GM23338 (cell line): Measurements from ENCODE around the gene AQP11. TPM values are rescaled to one million over a fixed set of nuclear protein-coding genes. Genes with fewer than 3 reads are reported as not detected.
A peak's percentile ranks its signal among the peaks of the same experiment; 100 is the strongest.

Experiments used
- ATAC-seq: fragments of 200-7000 bp; cut with Tn5 transposase; 3 replicates; pipeline ENCODE4 v1.9.1; 2020
- DNase-seq: peaks from one replicate; pipeline ENCODE4 v3.0.0-alpha.2; 2015; ENCODE audit warnings: low spot score
- H2AFZ ChIP-seq: fragments of 200-600 bp; sonication (generic); 2 replicates; pipeline ENCODE4 v1.8.0; 2016; ENCODE audit warnings: antibody characterized with exemption, mild to moderate bottlenecking, moderate library complexity
- H3F3A ChIP-seq: fragments of 200-600 bp; sonication (generic); replicated peaks from 2 replicates; pipeline ENCODE4 v1.8.0; 2017; ENCODE audit warnings: antibody characterized with exemption, mixed run types, low read depth
- H3K27ac ChIP-seq: fragments of 200-600 bp; sonication (generic); 2 replicates; pipeline ENCODE4 v1.6.1; 2016; ENCODE audit warnings: low read depth
- H3K27me3 ChIP-seq: fragments of 200-600 bp; sonication (generic); 2 replicates; pipeline ENCODE4 v1.8.0; 2016; ENCODE audit warnings: mild to moderate bottlenecking, mixed run types, moderate library complexity; ENCODE audit not compliant: insufficient read depth
- H3K36me3 ChIP-seq: fragments of 200-600 bp; sonication (generic); 2 replicates; pipeline ENCODE4 v1.8.0; 2016; ENCODE audit warnings: mild to moderate bottlenecking; ENCODE audit not compliant: insufficient read depth
- H3K4me1 ChIP-seq: fragments of 200-600 bp; sonication (generic); 2 replicates; pipeline ENCODE4 v1.8.0; 2016; ENCODE audit warnings: mild to moderate bottlenecking, moderate library complexity; ENCODE audit not compliant: insufficient read depth
- H3K4me2 ChIP-seq: fragments of 200-600 bp; sonication (generic); 2 replicates; pipeline ENCODE4 v1.7.1; 2017; ENCODE audit warnings: mixed run types
- H3K4me3 ChIP-seq: fragments of 200-600 bp; sonication (generic); 2 replicates; pipeline ENCODE4 v1.6.1; 2016; ENCODE audit warnings: mixed run types
- H3K79me2 ChIP-seq: fragments of 200-600 bp; sonication (generic); replicated peaks from 2 replicates; pipeline ENCODE4 v1.8.0; 2017; ENCODE audit warnings: mild to moderate bottlenecking; ENCODE audit not compliant: insufficient read depth
- H3K9me2 ChIP-seq: fragments of 200-600 bp; sonication (generic); 2 replicates; pipeline ENCODE4 v1.8.0; 2017; ENCODE audit not compliant: insufficient read depth
- H4K20me1 ChIP-seq: fragments of 200-600 bp; sonication (generic); replicated peaks from 2 replicates; pipeline ENCODE4 v1.8.0; 2017; ENCODE audit warnings: mild to moderate bottlenecking; ENCODE audit not compliant: insufficient read depth
- H3K27ac Mint-ChIP-seq: 2 replicates; pipeline ENCODE4 v1.8.0; 2020; ENCODE audit warnings: inconsistent platforms, mild to moderate bottlenecking, moderate library complexity, mixed read lengths
- H3K27me3 Mint-ChIP-seq: 3 replicates; pipeline ENCODE4 v1.8.0; 2022; ENCODE audit warnings: low read depth, mild to moderate bottlenecking, moderate library complexity, mixed read lengths, inconsistent platforms; ENCODE audit not compliant: insufficient read depth, poor library complexity
- H3K36me3 Mint-ChIP-seq: 3 replicates; pipeline ENCODE4 v1.8.0; 2021; ENCODE audit warnings: low read depth, mild to moderate bottlenecking, inconsistent platforms, moderate library complexity, mixed read lengths
- H3K4me1 Mint-ChIP-seq: 3 replicates; pipeline ENCODE4 v1.8.0; 2020; ENCODE audit warnings: mild to moderate bottlenecking, inconsistent platforms, mixed read lengths
- H3K4me3 Mint-ChIP-seq: 3 replicates; pipeline ENCODE4 v1.8.0; 2021; ENCODE audit warnings: moderate library complexity, mild to moderate bottlenecking, inconsistent platforms, mixed read lengths
- H3K9me3 Mint-ChIP-seq: 3 replicates; pipeline ENCODE4 v1.8.0; 2020; ENCODE audit warnings: moderate library complexity, mild to moderate bottlenecking, inconsistent platforms, mixed read lengths
- CREB1 ChIP-seq: fragments of 250-450 bp; sonication (Bioruptor Pico); IDR thresholded peaks from 2 replicates; pipeline ENCODE4 v1.5.0; 2020; ENCODE audit warnings: low read depth, mild to moderate bottlenecking, moderate library complexity
- CTCF ChIP-seq, 2 experiments: fragments of 200-600 bp in 1 of 2; sonication (generic) in 1 of 2; conservative IDR thresholded peaks; 2 replicates each; pipeline versions ENCODE4 v1.5.1 to v1.6.1; 2016 to 2017; ENCODE audit warnings: antibody characterized with exemption in 2 of 2, low read depth in 2 of 2, mild to moderate bottlenecking in 2 of 2, moderate library complexity in 1 of 2
- ETS1 ChIP-seq: IDR thresholded peaks from 2 replicates; pipeline ENCODE4 v1.6.1; 2016; ENCODE audit warnings: antibody characterized with exemption
- EZH2 ChIP-seq: fragments of 200-600 bp; sonication (generic); IDR thresholded peaks from one replicate; pipeline ENCODE4 v1.8.0; 2017; ENCODE audit warnings: antibody characterized with exemption, mild to moderate bottlenecking, low read depth; ENCODE audit not compliant: unreplicated experiment
- EZH2phosphoT487 ChIP-seq: fragments of 200-600 bp; sonication (generic); IDR thresholded peaks from one replicate; pipeline ENCODE4 v1.8.1; 2018; ENCODE audit warnings: antibody characterized with exemption; ENCODE audit not compliant: unreplicated experiment
- JUNB ChIP-seq: IDR thresholded peaks from one replicate; pipeline ENCODE4 v1.6.1; 2016; ENCODE audit warnings: antibody characterized with exemption; ENCODE audit not compliant: unreplicated experiment
- NANOG ChIP-seq: IDR thresholded peaks from 2 replicates; pipeline ENCODE4 v1.6.1; 2016; ENCODE audit warnings: antibody characterized with exemption, borderline replicate concordance
- STAT1 ChIP-seq: IDR thresholded peaks from one replicate; pipeline ENCODE4 v1.6.1; 2016; ENCODE audit warnings: antibody characterized with exemption; ENCODE audit not compliant: unreplicated experiment
- ZNF462 ChIP-seq: fragments of 250-450 bp; sonication (Bioruptor Pico); IDR thresholded peaks from 2 replicates; pipeline ENCODE4 v1.5.0; 2020; ENCODE audit warnings: mild to moderate bottlenecking, moderate library complexity
- polyA plus RNA-seq: library from polyadenylated mRNA; unstranded; fragments of >200 nt; fragmentation: Nextera tagmentation; extraction: Ambion mirVana; gene quantifications from 2 replicates; pipeline ENCODE4 v1.2.1, GENCODE V29; 2016
- total RNA-seq: library from RNA; depleted of rRNA; stranded (reverse); fragments of >200 nt; shearing (Covaris generic); gene quantifications from 2 replicates; pipeline ENCODE4 v1.2.3, GENCODE V29; 2014

AQP11 gene
- total and polyA plus RNA-seq, 2 experiments from 2014 or later, result 1.8 to 3.4 TPM

GRCh38 chr11:77557553-77557952 is 32.2 kb upstream of the AQP11 start:
- no peaks in the 10 kb centered on the region for H3K4me1 ChIP-seq
- no peaks in the 10 kb centered on the region for H3K9me3 Mint-ChIP-seq
- peak; percentile 93 for ATAC-seq
- no peaks in the 10 kb centered on the region for H3K27me3 ChIP-seq
- H3K4me3 ChIP-seq, result no peak overlapping the region
- H3K79me2 ChIP-seq, result no peaks in the 10 kb centered on the region
- peak; percentile 82 for DNase-seq
- H3K36me3 Mint-ChIP-seq, result no peaks in the 10 kb centered on the region
- no peak overlapping the region for H2AFZ ChIP-seq
- H4K20me1 ChIP-seq, result no peaks in the 10 kb centered on the region
- no peaks in the 10 kb centered on the region for H3K36me3 ChIP-seq
- H3K4me2 ChIP-seq, result no peak overlapping the region
- H3K4me3 Mint-ChIP-seq, result no peak overlapping the region
- H3K27ac Mint-ChIP-seq, result no peak overlapping the region
- H3K27ac ChIP-seq, result no peak overlapping the region
- peaks cover 4% of the 10 kb centered on the region for H3K27me3 Mint-ChIP-seq
- no peaks in the 10 kb centered on the region for H3K4me1 Mint-ChIP-seq
- peaks cover 8% of the 10 kb centered on the region; the same call in 1 of the 2 replicates for H3F3A ChIP-seq
- H3K9me2 ChIP-seq, result no peaks in the 10 kb centered on the region
- TF ChIP-seq JUNB (no peak), CTCF (conservative IDR thresholded peaks at IDR 0.05; ENCODE audit: low read depth in 2 of 2) (peak; percentile 76 to 92), EZH2phosphoT487 (no peak)

GRCh38 chr11:77558380-77558779 is 31.4 kb upstream of the AQP11 start:
- Mint-ChIP-seq H3K9me3 (no peaks in the 10 kb centered on the region), H3K4me3 (no peak overlapping the region), H3K4me1 (no peaks in the 10 kb centered on the region), H3K27ac (no peak overlapping the region), H3K27me3 (peaks cover 4% of the 10 kb centered on the region), H3K36me3 (no peaks in the 10 kb centered on the region)
- no peaks in the 10 kb centered on the region for H4K20me1 ChIP-seq
- H3K4me3 ChIP-seq, result no peak overlapping the region
- no peak; the same call in 2 of the 3 replicates for ATAC-seq
- no peaks in the 10 kb centered on the region for H3K27me3 ChIP-seq
- H3K4me2 ChIP-seq, result no peak overlapping the region
- H3K4me1 ChIP-seq, result no peaks in the 10 kb centered on the region
- no peak overlapping the region for H3K27ac ChIP-seq
- no peak overlapping the region for H2AFZ ChIP-seq
- peaks cover 8% of the 10 kb centered on the region; the same call in 1 of the 2 replicates for H3F3A ChIP-seq
- H3K36me3 ChIP-seq, result no peaks in the 10 kb centered on the region
- H3K79me2 ChIP-seq, result no peaks in the 10 kb centered on the region
- no peak for DNase-seq
- no peaks in the 10 kb centered on the region for H3K9me2 ChIP-seq
- TF ChIP-seq STAT1 (no peak), ZNF462 (CRISPR knock-in tag) (no peak), NANOG (no peak), CREB1 (CRISPR knock-in tag) (no peak), CTCF (conservative IDR thresholded peaks at IDR 0.05; ENCODE audit: low read depth in 2 of 2) (no peak), ETS1 (no peak), EZH2 (no peak)
